Hypothalamus (tissue), 51 donors: Measurements from ENCODE around the gene BOLA2.
"Not testable (repeated sequence)": the region's sequence is repeated elsewhere in the genome, so short reads cannot be mapped to it uniquely, and the experiment has no call there.

Experiments used
- DNase-seq, 51 donors: peaks; one replicate each; lab custom pipeline; 2025; lab: John Stamatoyannopoulos, UW

The BOLA2 gene

GRCh38 chr16:29454269-29454668 lies at the start of gene BOLA2, which contains the start of gene SLX1B:
BOLA2 (minus strand) TSS chr16:29454351; CDS start chr16:29454253, 98 bp downstream.
SLX1B (plus strand) TSS chr16:29454533.
- DNase-seq, result not testable (repeated sequence)

DNA sequence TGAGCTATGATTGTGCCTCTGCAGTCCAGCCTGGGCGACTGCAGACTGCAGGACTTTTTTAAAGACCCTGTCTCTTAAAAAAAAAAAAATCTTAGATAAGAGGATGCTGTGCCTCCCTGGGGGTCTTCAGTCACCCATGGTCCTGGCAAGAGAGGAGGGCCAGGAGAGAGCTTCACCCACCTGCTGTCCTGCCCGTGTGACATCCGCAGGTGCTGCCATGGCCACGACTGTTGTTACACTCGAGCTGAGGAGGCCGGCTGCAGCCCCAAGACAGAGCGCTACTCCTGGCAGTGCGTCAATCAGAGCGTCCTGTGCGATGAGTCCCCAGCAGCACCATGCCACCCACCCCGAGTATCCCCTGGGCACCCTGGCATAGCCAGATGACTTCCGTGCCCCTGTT lies 28.1 kb upstream of the BOLA2 start:
- not testable (repeated sequence) for DNase-seq

DNA sequence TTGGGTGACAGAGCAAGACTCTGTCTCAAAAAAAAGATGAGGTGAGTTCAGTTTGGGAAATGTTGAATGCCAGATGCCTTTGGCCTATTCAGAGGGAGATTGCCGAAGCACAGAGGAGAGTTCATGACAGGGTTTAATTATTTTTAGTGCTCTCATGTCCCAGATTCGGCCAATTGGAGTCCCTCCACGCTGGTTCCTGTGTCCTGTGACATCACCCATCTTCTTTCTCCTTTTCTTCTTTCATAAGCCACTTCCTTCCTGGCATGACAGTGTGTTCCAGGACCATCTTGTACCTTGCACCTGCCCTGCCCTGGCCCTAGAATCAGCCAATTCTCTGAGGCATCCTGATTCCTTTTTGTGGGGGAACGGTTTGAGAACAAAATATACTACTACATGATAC lies 17.9 kb upstream of the BOLA2 start:
- DNase-seq, result not testable (repeated sequence)

- DNase-seq, result not testable (repeated sequence)
Measured at GRCh38 chr16:29469660-29470059, 15.5 kb upstream of the BOLA2 start.

DNA sequence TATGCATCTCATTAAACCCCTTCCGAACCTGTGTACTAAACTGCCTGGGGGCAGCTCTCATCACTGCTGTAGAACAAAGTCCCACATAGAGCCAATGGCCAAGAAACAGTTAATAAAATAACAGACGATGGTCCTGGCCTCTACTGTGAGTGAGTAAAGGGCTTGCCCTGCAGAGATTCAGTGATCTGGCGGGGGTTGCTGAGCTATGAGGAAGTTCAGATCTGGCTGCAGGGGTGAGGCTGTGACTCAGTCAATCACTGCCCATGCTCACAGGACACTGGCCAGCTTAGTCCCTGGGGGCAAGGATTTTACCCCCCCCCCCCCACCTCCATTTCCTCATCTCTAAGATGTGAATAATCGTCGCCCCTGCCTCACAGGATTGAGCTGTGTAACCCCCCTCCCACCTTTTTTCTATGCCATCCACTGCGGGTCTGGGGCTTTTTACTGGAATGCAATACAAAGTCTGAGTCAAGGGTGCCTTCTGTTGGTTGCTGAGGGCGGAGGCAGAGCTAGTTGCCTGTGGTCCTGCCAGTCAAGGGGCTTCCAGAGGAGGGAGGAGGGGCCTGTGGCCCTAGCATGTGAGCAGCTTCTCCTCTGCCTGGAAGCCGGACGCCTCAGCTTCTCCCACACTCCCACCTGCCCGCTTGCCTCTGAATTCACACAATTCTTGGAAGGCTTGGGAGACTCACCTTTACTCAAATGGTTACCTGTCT lies 13.7 kb upstream of the BOLA2 start:
- not testable (repeated sequence) for DNase-seq

- DNase-seq, result not testable (repeated sequence)
Measured at GRCh38 chr16:29466904-29467303, 12.8 kb upstream of the BOLA2 start.

DNA sequence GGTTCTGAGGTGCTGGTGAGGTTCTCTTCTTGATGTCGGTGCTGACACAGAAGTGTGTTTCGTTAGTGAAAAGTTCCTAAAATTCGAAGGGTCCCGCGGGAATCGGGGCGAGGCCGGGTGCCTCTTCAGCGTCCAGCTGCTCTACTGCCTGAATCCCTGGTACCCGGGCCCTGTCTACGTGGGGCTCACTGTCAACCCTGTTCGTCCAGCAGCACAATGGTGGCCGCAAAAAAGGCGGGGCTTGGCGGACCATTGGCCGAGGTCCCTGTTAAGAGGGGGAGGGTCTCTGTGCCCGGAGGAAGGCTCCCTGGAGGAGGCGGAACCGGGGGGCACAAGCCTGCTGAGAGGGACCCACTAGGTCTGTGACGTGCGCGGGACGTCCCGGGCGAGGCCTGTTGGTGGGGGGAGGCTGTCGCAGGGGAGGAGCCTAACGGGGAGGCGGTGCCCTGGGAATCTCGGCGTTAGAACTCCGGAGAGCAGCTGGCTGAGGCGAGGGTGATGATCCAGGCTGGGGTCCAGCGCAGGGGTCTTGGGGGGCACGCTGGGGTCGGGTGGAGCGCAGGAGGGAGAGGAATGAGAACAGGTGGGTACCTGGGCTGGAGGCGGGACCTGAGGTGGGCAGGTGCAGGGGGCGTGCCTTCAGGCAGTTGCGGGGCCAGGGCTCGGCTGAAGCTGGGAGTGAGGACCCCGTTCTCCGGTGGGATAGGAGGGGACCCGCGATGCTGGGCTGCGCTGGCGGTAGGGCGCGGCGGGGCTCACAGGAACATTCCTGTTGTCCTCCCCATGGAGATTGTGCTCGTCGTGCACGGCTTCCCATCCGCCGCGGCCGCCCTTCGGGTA lies 12.1 kb upstream of the BOLA2 start:
- not testable (repeated sequence) for DNase-seq

GRCh38 chr16:29460647-29461030 lies 6.5 kb upstream of the BOLA2 start:
- DNase-seq, result not testable (repeated sequence)

GRCh38 chr16:29459706-29460646 lies 5.8 kb upstream of the BOLA2 start, which contains the start of gene SULT1A4:
SULT1A4 (plus strand) TSS chr16:29459913; CDS start chr16:29461386, 1,473 bp downstream.
- DNase-seq, result not testable (repeated sequence)

DNA sequence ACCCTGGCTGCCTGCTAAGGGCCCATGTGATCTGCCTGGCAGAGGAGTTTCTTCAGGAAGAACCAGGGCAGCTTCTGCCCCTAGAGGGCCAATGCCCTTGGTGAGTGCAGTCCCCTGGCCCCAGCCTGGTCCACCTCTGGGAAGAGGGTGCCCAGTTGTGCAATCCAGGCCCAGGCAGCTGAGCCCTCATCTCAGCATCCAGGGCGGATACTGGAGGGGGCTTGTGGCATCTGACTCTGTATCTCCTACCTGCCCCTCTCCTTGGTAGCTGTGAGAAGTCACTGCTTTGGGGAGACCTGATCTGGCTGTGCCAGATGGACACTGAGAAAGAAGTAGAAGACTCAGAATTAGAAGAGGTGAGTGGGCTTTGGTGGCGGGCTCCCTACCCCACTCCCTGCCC lies 3.5 kb upstream of the BOLA2 start:
- DNase-seq, result not testable (repeated sequence)

DNA sequence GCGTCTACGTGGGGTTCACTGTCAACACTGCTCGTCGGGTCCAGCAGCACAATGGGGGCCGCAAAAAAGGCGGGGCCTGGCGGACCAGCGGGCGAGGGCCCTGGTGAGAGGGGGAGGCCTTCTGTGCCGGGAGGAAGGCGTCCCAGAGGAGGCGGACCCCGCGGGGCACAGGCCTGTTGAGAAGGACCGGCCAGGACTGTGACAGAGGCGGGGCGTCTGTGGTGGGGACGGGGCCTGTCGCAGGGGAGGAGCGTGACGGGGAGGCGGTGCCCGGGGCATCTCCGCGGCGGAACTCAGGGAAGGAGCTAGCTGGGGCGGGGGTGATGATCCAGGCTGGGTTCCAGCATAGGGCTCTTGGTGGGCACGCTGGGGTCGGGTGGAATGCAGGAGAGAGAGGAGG lies 677 bp upstream of the BOLA2 start:
- not testable (repeated sequence) for DNase-seq

DNA sequence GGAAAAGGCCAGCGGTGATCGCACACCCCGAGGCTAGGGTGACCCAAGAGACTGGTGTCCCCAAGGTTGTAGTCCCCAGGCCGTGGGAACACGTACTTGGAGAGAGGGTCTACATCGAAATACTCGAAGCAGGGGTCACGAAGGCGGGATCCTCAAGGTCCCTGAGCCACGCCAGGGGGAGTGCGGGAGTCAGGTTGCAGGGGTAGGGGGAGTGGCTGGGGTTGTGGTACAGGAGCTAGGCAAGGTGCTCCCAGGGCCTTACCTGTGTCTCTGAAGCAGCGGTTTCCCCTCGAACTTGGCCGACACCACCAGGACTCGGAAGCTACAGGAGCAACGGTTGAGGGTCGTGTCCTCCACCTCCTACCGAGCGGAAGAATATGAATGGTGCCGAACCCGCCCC lies 397 bp downstream of the BOLA2 start:
- DNase-seq, result not testable (repeated sequence)

- DNase-seq, result not testable (repeated sequence)
Measured at GRCh38 chr16:29425390-29425789, 28.8 kb downstream of the BOLA2 start.

DNA sequence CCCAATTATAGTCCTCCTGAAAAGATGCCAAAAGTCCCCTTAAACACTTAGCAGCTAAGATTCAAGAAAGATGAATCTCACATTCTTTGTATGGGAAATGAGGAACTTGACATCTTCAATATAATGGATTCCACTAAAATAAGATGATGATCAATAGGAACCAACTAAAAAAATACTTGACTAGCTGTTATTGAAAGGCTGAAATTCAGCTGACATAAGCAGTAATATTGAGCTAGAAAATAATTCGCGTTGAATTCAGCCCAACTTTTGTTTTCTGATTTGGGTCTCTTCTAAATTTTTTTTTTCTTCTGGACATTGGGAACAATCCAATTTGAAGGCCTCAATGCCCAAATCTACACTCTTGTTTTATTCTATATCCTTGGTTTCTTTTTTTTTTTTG lies 30.6 kb downstream of the BOLA2 start:
- DNase-seq, result not testable (repeated sequence)

DNA sequence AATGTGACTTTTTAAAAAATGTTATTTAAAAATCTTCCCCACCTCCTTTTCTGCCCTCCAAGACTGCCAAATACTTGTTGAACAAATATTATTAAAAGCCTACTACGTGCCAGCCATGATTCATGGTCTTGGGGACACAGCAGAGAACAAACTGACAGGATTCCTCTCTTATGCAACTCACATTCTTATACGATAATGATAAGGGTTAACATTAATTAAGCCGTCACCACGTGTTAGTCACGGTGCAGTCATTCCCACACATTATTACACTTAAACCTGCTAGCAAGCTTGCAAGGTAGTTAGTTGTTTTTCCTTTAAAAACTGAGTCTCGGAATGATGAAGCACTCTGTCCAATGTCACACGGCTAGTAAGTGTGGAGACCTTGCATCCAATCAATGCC lies 48.9 kb downstream of the BOLA2 start:
- peak in 2 of 51 donors; percentile 0 to 3 for DNase-seq
